SK-N-DZ (cell line): ENCODE results near the gene RNASE13.
A peak's percentile ranks its signal among the peaks of the same experiment; 100 is the strongest.

Experiments
- DNase-seq: peaks from one replicate; pipeline ENCODE4 v3.0.0-alpha.2; 2015; ENCODE audit warnings: low spot score

The RNASE13 gene

GRCh38 chr14:21066882-21067502 lies 32.4 kb upstream of the RNASE13 start:
- DNase-seq, result peak; percentile 17

- DNase-seq, result no peak
These were observed 28.9 kb upstream of the RNASE13 start for GRCh38 chr14:21063479-21063878.

GRCh38 chr14:21061347-21061668 lies 26.7 kb upstream of the RNASE13 start:
- no peak for DNase-seq

GRCh38 chr14:21060614-21061346 lies 26.2 kb upstream of the RNASE13 start:
- DNase-seq, result no peak

GRCh38 chr14:21059842-21060613 lies 25.4 kb upstream of the RNASE13 start:
- DNase-seq, result no peak

- no peak for DNase-seq
These were observed 24.3 kb upstream of the RNASE13 start for GRCh38 chr14:21058903-21059302.

GRCh38 chr14:21057803-21058675 lies 23.4 kb upstream of the RNASE13 start, which contains the start of gene RNASE8:
Gene RNASE8, plus strand, starts transcription at chr14:21057822. Its CDS starts 71 bp downstream, at chr14:21057893.
- no peak for DNase-seq

GRCh38 chr14:21056520-21057163 lies 22.0 kb upstream of the RNASE13 start:
- no peak for DNase-seq

GRCh38 chr14:21055432-21056117 lies 21.0 kb upstream of the RNASE13 start:
- DNase-seq, result no peak

- DNase-seq, result no peak
These were observed 20.1 kb upstream of the RNASE13 start for GRCh38 chr14:21054768-21055145.

GRCh38 chr14:21054123-21054767 lies 19.6 kb upstream of the RNASE13 start:
- no peak for DNase-seq

- DNase-seq, result no peak
These were observed 18.8 kb upstream of the RNASE13 start for GRCh38 chr14:21053184-21054122.

GRCh38 chr14:21050597-21050996 lies 16.0 kb upstream of the RNASE13 start:
- DNase-seq, result no peak

GRCh38 chr14:21049271-21049673 lies 14.7 kb upstream of the RNASE13 start:
- no peak for DNase-seq

GRCh38 chr14:21048638-21049037 lies 14.0 kb upstream of the RNASE13 start:
- DNase-seq, result no peak

GRCh38 chr14:21047378-21047781 lies 12.8 kb upstream of the RNASE13 start:
- DNase-seq, result no peak

- peak; percentile 69 for DNase-seq
These were observed 9.5 kb upstream of the RNASE13 start for GRCh38 chr14:21043974-21044618.

- DNase-seq, result no peak
These were observed 8.9 kb upstream of the RNASE13 start for GRCh38 chr14:21043387-21043973.
